IMR-90 (cell line): ENCODE measurements around the gene KIR3DL1.
"Not testable (repeated sequence)": the region's sequence is repeated elsewhere in the genome, so short reads cannot be mapped to it uniquely, and the experiment has no call there.

Experiments used
- CEBPB ChIP-seq: IDR thresholded peaks from 2 replicates; pipeline ENCODE4 v1.6.1; 2012; ENCODE audit warnings: low read depth, low read length, improper control_type of control experiment
- MAFK ChIP-seq: IDR thresholded peaks from 2 replicates; pipeline ENCODE4 v1.6.1; 2012; ENCODE audit warnings: low read depth, low read length, improper control_type of control experiment
- TF ChIP-seq, protein P1 (sequence below): conservative IDR thresholded peaks from 2 replicates; pipeline ENCODE4 v1.5.1; 2012; ENCODE audit warnings: mild to moderate bottlenecking, low read depth, low read length, improper control_type of control experiment

DNA sequence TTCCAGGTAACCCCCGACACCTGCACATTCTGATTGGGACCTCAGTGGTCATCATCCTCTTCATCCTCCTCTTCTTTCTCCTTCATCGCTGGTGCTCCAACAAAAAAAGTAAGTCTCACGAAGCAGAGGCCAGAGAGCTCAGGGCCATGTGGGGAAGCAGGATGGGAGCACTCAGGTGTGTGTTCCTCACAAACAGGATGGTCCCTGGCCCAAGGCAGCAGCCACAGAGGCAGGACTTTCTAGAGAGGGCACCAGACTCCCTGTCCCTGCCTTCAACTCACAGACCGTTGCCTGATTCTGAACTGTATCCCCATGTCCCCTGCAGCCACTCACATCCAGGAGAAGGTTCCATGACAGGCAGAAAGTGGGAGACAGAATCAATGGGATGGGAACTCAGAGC is 33.4 kb upstream of the KIR3DL1 start:
- TF ChIP-seq, protein P1, sequence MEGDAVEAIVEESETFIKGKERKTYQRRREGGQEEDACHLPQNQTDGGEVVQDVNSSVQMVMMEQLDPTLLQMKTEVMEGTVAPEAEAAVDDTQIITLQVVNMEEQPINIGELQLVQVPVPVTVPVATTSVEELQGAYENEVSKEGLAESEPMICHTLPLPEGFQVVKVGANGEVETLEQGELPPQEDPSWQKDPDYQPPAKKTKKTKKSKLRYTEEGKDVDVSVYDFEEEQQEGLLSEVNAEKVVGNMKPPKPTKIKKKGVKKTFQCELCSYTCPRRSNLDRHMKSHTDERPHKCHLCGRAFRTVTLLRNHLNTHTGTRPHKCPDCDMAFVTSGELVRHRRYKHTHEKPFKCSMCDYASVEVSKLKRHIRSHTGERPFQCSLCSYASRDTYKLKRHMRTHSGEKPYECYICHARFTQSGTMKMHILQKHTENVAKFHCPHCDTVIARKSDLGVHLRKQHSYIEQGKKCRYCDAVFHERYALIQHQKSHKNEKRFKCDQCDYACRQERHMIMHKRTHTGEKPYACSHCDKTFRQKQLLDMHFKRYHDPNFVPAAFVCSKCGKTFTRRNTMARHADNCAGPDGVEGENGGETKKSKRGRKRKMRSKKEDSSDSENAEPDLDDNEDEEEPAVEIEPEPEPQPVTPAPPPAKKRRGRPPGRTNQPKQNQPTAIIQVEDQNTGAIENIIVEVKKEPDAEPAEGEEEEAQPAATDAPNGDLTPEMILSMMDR: not testable (repeated sequence)
- TF ChIP-seq MAFK, CEBPB: not testable (repeated sequence)
